ENCODE measurements around the gene OR5H1.
"Not testable (repeated sequence)": the region's sequence is repeated elsewhere in the genome, so short reads cannot be mapped to it uniquely, and the experiment has no call there.

Gene OR5H1

GRCh38 chr3:98130421-98130820 lies at the start of gene OR5H1:
OR5H1 (plus strand) TSS chr3:98130721; CDS start chr3:98132698, 1,977 bp downstream.
- no peak within 1 kb of the TSS for H3K9ac ChIP-seq (ENCODE audit: low read length in 2 of 2)
- H3K27me3 ChIP-seq (ENCODE audit: control insufficient read depth in 1 of 2, insufficient read depth in 2 of 2, low read length in 2 of 2): no peaks in the 10 kb centered on the region
- no peaks in the 10 kb centered on the region for H3K36me3 ChIP-seq (ENCODE audit: control insufficient read depth in 2 of 2, insufficient read depth in 2 of 2, low read length in 2 of 2)
- no peaks in the 10 kb centered on the region for H3K4me1 ChIP-seq (ENCODE audit: control insufficient read depth, insufficient read depth, low read length)
- no peaks in the 10 kb centered on the region for H3K9me3 ChIP-seq (ENCODE audit: control insufficient read depth in 2 of 2, low read length in 2 of 2)
- H3K4me3 ChIP-seq (ENCODE audit: low read length in 2 of 2): no peak within 1 kb of the TSS
- no peak within 1 kb of the TSS for H3K27ac ChIP-seq (ENCODE audit: low read length)

GRCh38 chr3:98086873-98087272 lies 43.6 kb upstream of the OR5H1 start, which contains the start of gene OR5AC2:
OR5AC2 (plus strand) TSS chr3:98087173; CDS start chr3:98087173, 0 bp downstream.
- Histone ChIP-seq H3K9me3 (ENCODE audit: control insufficient read depth in 2 of 2, low read length in 2 of 2) (no peaks in the 10 kb centered on the region), H3K36me3 (ENCODE audit: control insufficient read depth in 2 of 2, insufficient read depth in 2 of 2, low read length in 2 of 2) (no peaks in the 10 kb centered on the region), H3K4me3 (ENCODE audit: low read length in 2 of 2) (no peak within 1 kb of the TSS), H3K9ac (ENCODE audit: low read length in 2 of 2) (no peak within 1 kb of the TSS), H3K27ac (ENCODE audit: low read length) (no peak within 1 kb of the TSS), H3K4me1 (ENCODE audit: control insufficient read depth, insufficient read depth, low read length) (no peaks in the 10 kb centered on the region), H3K27me3 (ENCODE audit: control insufficient read depth in 1 of 2, insufficient read depth in 2 of 2, low read length in 2 of 2) (no peaks in the 10 kb centered on the region)

GRCh38 chr3:98095882-98096281 lies 34.6 kb upstream of the OR5H1 start:
- no peaks in the 10 kb centered on the region for H3K27me3 ChIP-seq (ENCODE audit: control insufficient read depth in 1 of 2, insufficient read depth in 2 of 2, low read length in 2 of 2)
- H3K9ac ChIP-seq (ENCODE audit: low read length in 2 of 2): no peak overlapping the region
- H3K27ac ChIP-seq (ENCODE audit: low read length): no peak overlapping the region
- H3K9me3 ChIP-seq (ENCODE audit: control insufficient read depth in 2 of 2, low read length in 2 of 2): no peaks in the 10 kb centered on the region
- H3K4me3 ChIP-seq (ENCODE audit: low read length in 2 of 2): no peak overlapping the region
- no peaks in the 10 kb centered on the region for H3K36me3 ChIP-seq (ENCODE audit: control insufficient read depth in 2 of 2, insufficient read depth in 2 of 2, low read length in 2 of 2)
- H3K4me1 ChIP-seq (ENCODE audit: control insufficient read depth, insufficient read depth, low read length): no peaks in the 10 kb centered on the region

- Histone ChIP-seq H3K36me3 (ENCODE audit: control insufficient read depth in 2 of 2, insufficient read depth in 2 of 2, low read length in 2 of 2) (no peaks in the 10 kb centered on the region), H3K4me1 (ENCODE audit: control insufficient read depth, insufficient read depth, low read length) (no peaks in the 10 kb centered on the region), H3K4me3 (ENCODE audit: low read length in 2 of 2) (no peak overlapping the region), H3K9me3 (ENCODE audit: control insufficient read depth in 2 of 2, low read length in 2 of 2) (no peaks in the 10 kb centered on the region), H3K9ac (ENCODE audit: low read length in 2 of 2) (no peak overlapping the region), H3K27me3 (ENCODE audit: control insufficient read depth in 1 of 2, insufficient read depth in 2 of 2, low read length in 2 of 2) (no peaks in the 10 kb centered on the region), H3K27ac (ENCODE audit: low read length) (no peak overlapping the region)
Measured at GRCh38 chr3:98099848-98100247, 30.7 kb upstream of the OR5H1 start.

GRCh38 chr3:98108162-98108561 lies 22.4 kb upstream of the OR5H1 start:
- Histone ChIP-seq H3K9ac (ENCODE audit: low read length in 2 of 2) (no peak overlapping the region), H3K4me1 (ENCODE audit: control insufficient read depth, insufficient read depth, low read length) (no peaks in the 10 kb centered on the region), H3K27me3 (ENCODE audit: control insufficient read depth in 1 of 2, insufficient read depth in 2 of 2, low read length in 2 of 2) (no peaks in the 10 kb centered on the region), H3K9me3 (ENCODE audit: control insufficient read depth in 2 of 2, low read length in 2 of 2) (no peaks in the 10 kb centered on the region), H3K4me3 (ENCODE audit: low read length in 2 of 2) (no peak overlapping the region), H3K27ac (ENCODE audit: low read length) (no peak overlapping the region), H3K36me3 (ENCODE audit: control insufficient read depth in 2 of 2, insufficient read depth in 2 of 2, low read length in 2 of 2) (no peaks in the 10 kb centered on the region)

- Histone ChIP-seq H3K27ac (ENCODE audit: low read length) (no peak overlapping the region), H3K4me3 (ENCODE audit: low read length in 2 of 2) (no peak overlapping the region), H3K4me1 (ENCODE audit: control insufficient read depth, insufficient read depth, low read length) (no peaks in the 10 kb centered on the region), H3K9me3 (ENCODE audit: control insufficient read depth in 2 of 2, low read length in 2 of 2) (no peaks in the 10 kb centered on the region), H3K9ac (ENCODE audit: low read length in 2 of 2) (no peak overlapping the region), H3K27me3 (ENCODE audit: control insufficient read depth in 1 of 2, insufficient read depth in 2 of 2, low read length in 2 of 2) (no peaks in the 10 kb centered on the region), H3K36me3 (ENCODE audit: control insufficient read depth in 2 of 2, insufficient read depth in 2 of 2, low read length in 2 of 2) (no peaks in the 10 kb centered on the region)
Measured at GRCh38 chr3:98109807-98110549, 20.5 kb upstream of the OR5H1 start.

- Histone ChIP-seq H3K9me3 (ENCODE audit: control insufficient read depth in 2 of 2, low read length in 2 of 2) (no peaks in the 10 kb centered on the region), H3K4me3 (ENCODE audit: low read length in 2 of 2) (no peak overlapping the region)
Measured at GRCh38 chr3:98110550-98110908, 20.0 kb upstream of the OR5H1 start.

GRCh38 chr3:98114264-98114663 lies 16.3 kb upstream of the OR5H1 start:
- Histone ChIP-seq H3K4me1 (ENCODE audit: control insufficient read depth, insufficient read depth, low read length) (no peaks in the 10 kb centered on the region), H3K9me3 (ENCODE audit: control insufficient read depth in 2 of 2, low read length in 2 of 2) (no peaks in the 10 kb centered on the region), H3K4me3 (ENCODE audit: low read length in 2 of 2) (no peak overlapping the region), H3K36me3 (ENCODE audit: control insufficient read depth in 2 of 2, insufficient read depth in 2 of 2, low read length in 2 of 2) (no peaks in the 10 kb centered on the region), H3K27ac (ENCODE audit: low read length) (no peak overlapping the region), H3K27me3 (ENCODE audit: control insufficient read depth in 1 of 2, insufficient read depth in 2 of 2, low read length in 2 of 2) (no peaks in the 10 kb centered on the region), H3K9ac (ENCODE audit: low read length in 2 of 2) (no peak overlapping the region)

More at GRCh38 chr3:98110550-98110908, 20.0 kb upstream of the OR5H1 start:
- H3K36me3 ChIP-seq (ENCODE audit: control insufficient read depth in 2 of 2, insufficient read depth in 2 of 2, low read length in 2 of 2): no peaks in the 10 kb centered on the region
- H3K27me3 ChIP-seq (ENCODE audit: control insufficient read depth in 1 of 2, insufficient read depth in 2 of 2, low read length in 2 of 2): no peaks in the 10 kb centered on the region
- H3K4me1 ChIP-seq (ENCODE audit: control insufficient read depth, insufficient read depth, low read length): no peaks in the 10 kb centered on the region
- no peak overlapping the region for H3K27ac ChIP-seq (ENCODE audit: low read length)
- no peak overlapping the region for H3K9ac ChIP-seq (ENCODE audit: low read length in 2 of 2)

GRCh38 chr3:98115717-98116116 lies 14.8 kb upstream of the OR5H1 start:
- no peaks in the 10 kb centered on the region for H3K36me3 ChIP-seq (ENCODE audit: control insufficient read depth in 2 of 2, insufficient read depth in 2 of 2, low read length in 2 of 2)

GRCh38 chr3:98136631-98137030 lies 6.1 kb downstream of the OR5H1 start:
- Histone ChIP-seq H3K9me3 (ENCODE audit: control insufficient read depth in 2 of 2, low read length in 2 of 2) (no peaks in the 10 kb centered on the region), H3K4me1 (ENCODE audit: control insufficient read depth, insufficient read depth, low read length) (no peaks in the 10 kb centered on the region), H3K4me3 (ENCODE audit: low read length in 2 of 2) (no peak overlapping the region), H3K27ac (ENCODE audit: low read length) (no peak overlapping the region), H3K9ac (ENCODE audit: low read length in 2 of 2) (no peak overlapping the region), H3K36me3 (ENCODE audit: control insufficient read depth in 2 of 2, insufficient read depth in 2 of 2, low read length in 2 of 2) (no peaks in the 10 kb centered on the region), H3K27me3 (ENCODE audit: control insufficient read depth in 1 of 2, insufficient read depth in 2 of 2, low read length in 2 of 2) (no peaks in the 10 kb centered on the region)

More at GRCh38 chr3:98115717-98116116, 14.8 kb upstream of the OR5H1 start:
- no peaks in the 10 kb centered on the region for H3K4me1 ChIP-seq (ENCODE audit: control insufficient read depth, insufficient read depth, low read length)
- H3K27me3 ChIP-seq (ENCODE audit: control insufficient read depth in 1 of 2, insufficient read depth in 2 of 2, low read length in 2 of 2): no peaks in the 10 kb centered on the region
- H3K27ac ChIP-seq (ENCODE audit: low read length): no peak overlapping the region
- H3K4me3 ChIP-seq (ENCODE audit: low read length in 2 of 2): no peak overlapping the region
- H3K9ac ChIP-seq (ENCODE audit: low read length in 2 of 2): no peak overlapping the region
- no peaks in the 10 kb centered on the region for H3K9me3 ChIP-seq (ENCODE audit: control insufficient read depth in 2 of 2, low read length in 2 of 2)

GRCh38 chr3:98137826-98138557 lies 7.5 kb downstream of the OR5H1 start:
- H3K27ac ChIP-seq (ENCODE audit: low read length); H3K36me3 ChIP-seq (ENCODE audit: control insufficient read depth in 2 of 2, insufficient read depth in 2 of 2, low read length in 2 of 2); H3K27me3 ChIP-seq (ENCODE audit: control insufficient read depth in 1 of 2, insufficient read depth in 2 of 2, low read length in 2 of 2); H3K9me3 ChIP-seq (ENCODE audit: control insufficient read depth in 2 of 2, low read length in 2 of 2); H3K4me1 ChIP-seq (ENCODE audit: control insufficient read depth, insufficient read depth, low read length); H3K9ac ChIP-seq (ENCODE audit: low read length in 2 of 2); H3K4me3 ChIP-seq (ENCODE audit: low read length in 2 of 2): not testable (repeated sequence)

Measured in stomach smooth muscle (tissue), 2 donors.